HUES48 (cell line): Measurements from ENCODE around the gene EHHADH.
"Not testable (repeated sequence)": the region's sequence is repeated elsewhere in the genome, so short reads cannot be mapped to it uniquely, and the experiment has no call there.

ENCODE experiments used
- H3K27ac ChIP-seq: one replicate; pipeline ENCODE4 v1.7.0; 2013; ENCODE audit warnings: low read depth, low read length, inconsistent platforms
- H3K27me3 ChIP-seq: 2 replicates; pipeline ENCODE4 v1.6.1; 2013; ENCODE audit warnings: mild to moderate bottlenecking, low read length; ENCODE audit not compliant: control insufficient read depth, insufficient read depth
- H3K36me3 ChIP-seq: 2 replicates; pipeline ENCODE4 v1.6.1; 2013; ENCODE audit warnings: low read length; ENCODE audit not compliant: control insufficient read depth, insufficient read depth
- H3K4me1 ChIP-seq: 2 replicates; pipeline ENCODE4 v1.6.1; 2013; ENCODE audit warnings: mild to moderate bottlenecking, low read length; ENCODE audit not compliant: control insufficient read depth, insufficient read depth
- H3K4me3 ChIP-seq: 2 replicates; pipeline ENCODE4 v1.5.1; 2013; ENCODE audit warnings: mild to moderate bottlenecking, low read depth, low read length
- H3K9ac ChIP-seq: 2 replicates; pipeline ENCODE4 v1.6.1; 2013; ENCODE audit warnings: mild to moderate bottlenecking, low read depth, low read length, moderate library complexity
- H3K9me3 ChIP-seq: 2 replicates; pipeline ENCODE4 v1.6.1; 2013; ENCODE audit warnings: low read length; ENCODE audit not compliant: control insufficient read depth, insufficient read depth

EHHADH gene

DNA sequence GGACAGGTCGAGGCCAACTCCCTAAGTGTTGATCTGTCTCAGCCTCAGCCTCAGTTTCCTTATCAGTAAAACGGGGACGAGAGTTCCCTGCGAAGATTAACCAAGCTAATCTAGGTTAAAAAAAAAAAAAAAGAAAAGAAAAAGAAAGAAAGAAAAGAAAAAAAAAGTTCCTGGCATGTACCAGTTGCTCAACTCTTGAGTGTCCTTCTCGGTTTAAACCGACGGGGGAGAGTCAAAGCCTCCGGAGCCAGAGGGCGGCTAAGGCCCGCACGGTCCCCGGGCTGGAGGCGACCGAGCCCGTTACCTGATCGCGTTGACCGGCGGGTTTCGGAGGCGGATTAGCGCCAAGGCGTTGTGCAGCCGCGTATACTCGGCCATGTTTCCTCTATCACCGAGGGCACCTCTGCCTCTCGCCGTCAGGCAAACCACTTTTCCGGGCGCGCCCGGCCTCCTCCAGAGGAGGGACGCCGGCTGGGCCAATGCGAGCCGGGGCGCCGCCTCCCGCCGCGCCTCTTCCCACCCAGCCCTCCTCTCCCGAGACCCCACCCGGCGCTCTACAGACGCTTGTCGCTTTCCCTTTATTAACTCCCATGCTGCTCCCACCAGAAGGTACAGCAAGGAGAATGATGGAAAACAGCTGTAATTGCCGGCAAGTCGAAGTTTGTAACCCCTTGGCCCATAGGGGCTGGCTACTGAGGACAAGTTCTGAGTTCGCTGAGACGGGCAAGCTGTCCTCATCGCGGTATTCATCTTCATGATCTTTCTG lies at the start of gene EHHADH:
EHHADH (minus strand) TSS at position 405 of the 766 bp plus-strand sequence; CDS start at position 378, 27 bp downstream.
- peaks cover 4% of the 10 kb centered on the region; the same call in 1 of the 2 replicates for H3K4me1 ChIP-seq
- H3K9ac ChIP-seq, result peak within 1 kb of the TSS; percentile 43; the same call in 1 of the 2 replicates
- no peaks in the 10 kb centered on the region for H3K36me3 ChIP-seq
- no peaks in the 10 kb centered on the region for H3K27me3 ChIP-seq
- H3K27ac ChIP-seq, result peak within 1 kb of the TSS; percentile 17
- H3K4me3 ChIP-seq, result peak within 1 kb of the TSS; percentile 62
- peaks cover 9% of the 10 kb centered on the region for H3K9me3 ChIP-seq

DNA sequence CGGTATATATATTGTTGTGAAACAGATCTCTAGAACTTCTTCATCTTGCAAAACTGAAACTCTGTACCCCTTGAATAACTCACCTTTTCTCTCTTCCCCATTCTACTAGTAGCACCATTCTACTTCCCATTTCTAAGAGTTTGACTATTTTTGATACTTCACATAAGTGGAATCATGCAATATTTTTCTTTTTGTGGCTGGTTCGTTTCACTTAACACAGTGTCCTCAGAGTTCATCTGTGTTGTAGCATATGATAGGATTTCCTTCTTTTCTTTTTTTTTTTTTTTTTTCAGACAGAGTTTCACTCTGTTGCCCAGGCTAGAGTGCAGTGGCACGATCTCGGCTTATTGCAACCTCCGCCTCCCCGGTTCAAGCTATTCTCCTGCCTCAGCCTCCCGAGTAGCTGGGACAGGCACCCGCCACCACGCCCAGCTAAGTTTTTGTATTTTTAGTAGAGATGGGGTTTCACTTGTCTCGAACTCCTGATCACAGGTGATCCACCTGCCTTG lies 46.1 kb upstream of the EHHADH start:
- not testable (repeated sequence) for H3K27me3 ChIP-seq, H3K36me3 ChIP-seq, H3K27ac ChIP-seq, H3K4me3 ChIP-seq, H3K4me1 ChIP-seq, H3K9me3 ChIP-seq, H3K9ac ChIP-seq

DNA sequence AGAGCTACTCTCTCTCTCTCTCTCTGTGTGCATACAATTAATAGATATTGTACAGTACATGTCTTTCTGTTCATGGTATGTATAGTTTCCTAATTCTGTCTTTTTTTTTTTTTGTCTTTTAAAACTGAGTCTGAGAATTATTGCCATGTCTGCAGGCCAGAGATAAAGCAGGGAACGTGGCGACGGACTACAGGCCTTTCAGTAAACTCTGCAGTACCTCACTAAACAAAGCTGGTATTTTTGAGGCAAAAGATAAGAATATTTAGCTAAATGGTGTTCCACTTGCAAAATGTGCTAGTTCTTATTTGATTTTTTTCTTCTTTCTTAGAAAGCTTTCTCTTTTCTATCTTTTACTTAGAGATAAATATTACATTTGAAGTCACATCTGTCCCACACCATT lies 44.0 kb upstream of the EHHADH start:
- no peak overlapping the region for H3K9ac ChIP-seq
- no peaks in the 10 kb centered on the region for H3K36me3 ChIP-seq
- no peak overlapping the region for H3K27ac ChIP-seq
- no peaks in the 10 kb centered on the region for H3K9me3 ChIP-seq
- no peaks in the 10 kb centered on the region for H3K4me1 ChIP-seq
- H3K27me3 ChIP-seq, result no peaks in the 10 kb centered on the region
- no peak overlapping the region for H3K4me3 ChIP-seq

DNA sequence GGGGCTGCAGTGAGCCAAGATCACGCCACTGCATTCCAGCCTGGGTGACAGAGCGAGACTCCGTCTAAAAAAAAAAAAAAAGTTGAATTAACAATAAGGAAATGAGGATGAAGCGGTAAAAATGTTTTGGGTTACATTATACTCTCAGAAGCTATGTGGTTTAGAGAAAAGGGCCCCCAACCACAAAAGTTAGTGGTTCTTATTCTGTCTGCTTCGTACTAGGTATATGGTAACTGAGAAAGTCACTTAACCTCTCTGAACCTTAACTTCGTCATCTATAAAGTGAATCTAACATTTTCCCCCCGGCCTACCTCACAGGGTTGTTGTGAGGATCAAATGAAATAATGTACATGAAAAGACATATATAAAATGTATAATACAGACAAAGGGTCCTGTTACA lies 38.4 kb upstream of the EHHADH start:
- Histone ChIP-seq H3K27ac (no peak overlapping the region), H3K9ac (no peak overlapping the region), H3K4me1 (no peaks in the 10 kb centered on the region), H3K27me3 (no peaks in the 10 kb centered on the region), H3K36me3 (peaks cover 11% of the 10 kb centered on the region; the same call in 1 of the 2 replicates), H3K9me3 (no peaks in the 10 kb centered on the region), H3K4me3 (no peak overlapping the region)

DNA sequence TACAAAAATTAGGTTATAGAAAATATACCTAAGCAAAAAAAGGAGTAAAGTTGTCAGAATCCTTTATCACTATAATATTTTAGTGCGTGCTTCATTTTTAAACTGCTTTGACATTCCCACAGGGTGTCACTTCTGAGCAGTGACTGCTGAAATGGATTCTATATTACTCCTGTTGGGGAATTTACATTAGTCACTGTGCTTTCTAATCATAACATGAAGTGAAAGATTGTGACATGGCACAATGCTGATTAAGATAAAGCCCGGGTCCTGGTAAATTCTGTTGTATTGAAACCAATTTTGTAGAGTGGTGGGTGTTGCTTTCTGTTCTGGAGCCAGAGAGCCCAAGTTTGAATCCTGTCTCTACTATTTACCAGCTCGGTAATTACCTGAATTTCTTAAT lies 36.4 kb upstream of the EHHADH start:
- no peaks in the 10 kb centered on the region for H3K9me3 ChIP-seq
- no peaks in the 10 kb centered on the region for H3K4me1 ChIP-seq

GRCh38 chr3:185283374-185283935 lies 29.6 kb upstream of the EHHADH start:
- peak overlapping the region; percentile 80 for H3K4me3 ChIP-seq

More for the DNA sequence above, 36.4 kb upstream of the EHHADH start:
- Histone ChIP-seq H3K4me3 (no peak overlapping the region), H3K27me3 (no peaks in the 10 kb centered on the region), H3K36me3 (peaks cover 11% of the 10 kb centered on the region; the same call in 1 of the 2 replicates), H3K9ac (no peak overlapping the region), H3K27ac (no peak overlapping the region)

GRCh38 chr3:185282696-185283373 lies 29.0 kb upstream of the EHHADH start:
- H3K9ac ChIP-seq, result peak overlapping the region; percentile 40
- H3K4me3 ChIP-seq, result peak overlapping the region; percentile 80
- peak overlapping the region; percentile 56 for H3K27ac ChIP-seq
- H3K27me3 ChIP-seq, result no peaks in the 10 kb centered on the region
- H3K4me1 ChIP-seq, result peaks cover 3% of the 10 kb centered on the region; the same call in 1 of the 2 replicates
- H3K36me3 ChIP-seq, result no peaks in the 10 kb centered on the region
- H3K9me3 ChIP-seq, result no peaks in the 10 kb centered on the region

More at GRCh38 chr3:185283374-185283935, 29.6 kb upstream of the EHHADH start:
- Histone ChIP-seq H3K36me3 (no peaks in the 10 kb centered on the region), H3K4me1 (peaks cover 3% of the 10 kb centered on the region; the same call in 1 of the 2 replicates), H3K27ac (no peak overlapping the region), H3K27me3 (no peaks in the 10 kb centered on the region), H3K9me3 (no peaks in the 10 kb centered on the region), H3K9ac (peak overlapping the region; percentile 29; the same call in 1 of the 2 replicates)

DNA sequence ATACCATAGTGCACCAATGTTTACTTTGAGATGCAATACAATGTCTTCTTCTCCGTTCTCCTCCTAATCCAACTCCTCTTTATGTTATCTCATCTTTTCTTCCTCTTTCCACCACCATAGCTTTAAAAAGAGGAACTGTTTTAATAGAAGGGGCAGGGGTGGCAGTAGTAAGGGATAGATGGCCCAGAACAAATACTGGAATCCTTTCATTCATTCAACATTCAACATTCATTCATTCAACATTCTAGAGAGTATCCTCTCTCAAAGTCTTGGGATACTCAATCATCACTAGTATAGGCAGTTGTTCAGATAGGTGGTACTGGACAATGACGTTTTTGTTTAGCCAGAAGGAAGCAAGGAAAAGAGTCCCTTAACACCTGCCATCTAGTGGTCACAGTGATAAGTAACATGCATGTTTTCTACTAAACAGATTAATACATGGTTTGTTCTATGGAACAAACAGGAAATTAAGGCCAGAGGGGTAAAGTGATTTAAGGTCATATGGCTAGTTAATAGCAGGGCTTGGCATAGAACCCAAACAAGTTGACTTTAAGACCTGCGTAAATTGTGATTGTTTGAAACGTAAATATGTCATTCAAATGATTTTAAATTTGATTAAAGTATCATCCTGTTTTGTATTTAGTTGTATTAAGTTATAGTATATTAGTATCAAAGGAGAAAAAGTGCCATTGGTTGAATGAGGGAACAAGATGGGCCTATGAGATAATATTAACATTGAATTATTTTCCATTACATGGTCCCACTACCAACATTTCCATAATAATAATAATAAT lies 26.9 kb upstream of the EHHADH start:
- Histone ChIP-seq H3K9ac (no peak overlapping the region), H3K9me3 (no peaks in the 10 kb centered on the region), H3K4me3 (no peak overlapping the region; the same call in 1 of the 2 replicates), H3K4me1 (peaks cover 3% of the 10 kb centered on the region; the same call in 1 of the 2 replicates), H3K27me3 (no peaks in the 10 kb centered on the region), H3K36me3 (no peaks in the 10 kb centered on the region), H3K27ac (no peak overlapping the region)

DNA sequence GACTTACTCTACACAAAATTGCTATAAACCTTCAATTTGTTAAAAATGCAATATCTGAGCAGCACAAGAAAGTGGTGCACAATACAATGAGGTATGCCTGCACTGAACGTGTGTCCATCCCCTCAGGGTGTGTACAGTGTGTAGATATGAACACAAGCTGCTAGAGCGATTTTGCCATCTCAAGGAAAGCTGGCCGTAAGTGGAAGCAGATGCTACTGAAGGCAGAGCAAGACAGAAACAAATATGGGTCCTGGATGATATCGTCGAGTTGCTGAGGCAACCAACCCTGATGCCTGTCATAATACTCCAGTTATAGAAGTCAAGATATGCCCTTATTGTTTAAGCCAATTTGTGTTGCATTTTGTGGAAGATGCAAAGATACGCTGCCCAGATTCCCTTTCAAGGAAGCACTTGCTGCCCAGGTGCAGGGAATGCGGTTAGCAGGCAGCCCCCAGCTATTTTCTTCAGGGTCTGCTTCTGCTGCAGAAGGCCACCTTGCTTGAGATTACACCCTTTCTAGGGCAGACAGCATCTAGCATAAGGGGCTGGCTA lies 25.8 kb upstream of the EHHADH start:
- H3K4me3 ChIP-seq, result no peak overlapping the region
- H3K27ac ChIP-seq, result no peak overlapping the region
- no peak overlapping the region for H3K9ac ChIP-seq

GRCh38 chr3:185276415-185276814 lies 22.6 kb upstream of the EHHADH start:
- Histone ChIP-seq H3K4me3 (no peak overlapping the region), H3K9me3 (no peaks in the 10 kb centered on the region), H3K4me1 (no peaks in the 10 kb centered on the region), H3K9ac (no peak overlapping the region), H3K27ac (no peak overlapping the region), H3K27me3 (no peaks in the 10 kb centered on the region), H3K36me3 (no peaks in the 10 kb centered on the region)

More for the DNA sequence above, 25.8 kb upstream of the EHHADH start:
- H3K9me3 ChIP-seq, result no peaks in the 10 kb centered on the region
- H3K27me3 ChIP-seq, result no peaks in the 10 kb centered on the region
- H3K4me1 ChIP-seq, result peaks cover 3% of the 10 kb centered on the region; the same call in 1 of the 2 replicates
- no peaks in the 10 kb centered on the region for H3K36me3 ChIP-seq
